GM19395 (cell line): ENCODE data around the gene EML1.
"Not testable (repeated sequence)": the region's sequence is repeated elsewhere in the genome, so short reads cannot be mapped to it uniquely, and the experiment has no call there.

Experiments used
- ATAC-seq: cut with Tn5 transposase; IDR thresholded peaks from one replicate; pipeline ENCODE4 v1.9.1; 2021; ENCODE audit warnings: mild to moderate bottlenecking, moderate library complexity; ENCODE audit not compliant: unreplicated experiment

EML1 gene

DNA sequence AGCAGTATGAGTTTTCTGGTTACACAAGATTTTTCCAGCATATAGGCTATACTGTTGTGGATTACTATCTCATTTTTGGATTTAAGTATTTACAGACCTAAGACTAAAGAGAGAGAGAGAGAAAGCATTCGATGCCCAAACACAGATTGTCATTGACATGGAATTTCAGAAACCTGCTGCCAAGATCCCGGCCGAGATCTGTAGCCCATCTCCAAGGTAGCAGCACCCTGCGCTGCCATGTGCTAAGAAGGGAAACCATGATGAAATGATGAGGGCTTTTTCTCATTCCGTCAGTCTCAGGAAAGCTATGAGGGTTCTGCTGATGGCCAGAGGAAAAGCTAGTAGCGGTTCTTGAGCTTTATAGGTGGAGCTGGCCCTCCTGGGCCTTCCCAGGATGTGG lies 136.4 kb downstream of the EML1 start:
- no peak for ATAC-seq

DNA sequence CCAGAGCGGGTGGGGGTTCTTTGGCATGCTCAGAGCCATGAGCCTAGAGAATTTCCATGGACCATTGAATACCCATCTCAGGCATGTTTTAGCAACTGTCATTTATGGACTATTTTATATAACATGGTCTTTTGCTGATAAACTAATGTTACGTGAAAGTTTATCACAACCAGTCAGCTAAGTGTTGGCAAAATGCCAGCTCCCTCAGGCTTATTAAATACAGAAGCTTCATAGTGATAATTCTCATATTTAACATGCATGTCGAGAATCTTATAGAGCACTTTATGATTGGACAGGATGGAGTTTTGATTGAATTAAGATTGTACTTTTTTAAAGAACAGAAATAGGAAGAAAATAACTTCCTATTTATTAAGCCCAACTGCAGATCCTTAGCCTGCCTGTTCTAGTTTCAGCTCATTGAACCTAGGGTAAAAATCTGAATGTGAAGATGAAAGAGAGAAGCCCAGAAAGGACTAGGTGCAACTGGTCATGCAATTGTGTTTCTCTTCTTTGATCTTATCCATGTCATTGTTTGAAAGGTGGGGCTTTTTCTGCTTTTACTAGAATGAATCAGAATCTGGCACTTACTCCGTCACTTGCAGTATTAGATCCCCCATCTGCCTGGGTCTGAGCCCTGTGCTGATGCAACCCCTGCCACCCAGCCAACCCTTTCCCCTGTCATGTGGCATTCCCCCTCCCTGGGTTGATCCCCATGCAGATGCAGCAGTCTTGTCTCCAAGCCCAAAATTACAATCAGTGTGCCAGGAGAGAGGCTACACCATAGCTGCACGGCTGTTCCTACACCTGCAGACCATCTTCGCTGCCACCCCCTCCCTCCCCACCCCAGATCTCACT lies 137.4 kb downstream of the EML1 start:
- ATAC-seq: peak; percentile 86

DNA sequence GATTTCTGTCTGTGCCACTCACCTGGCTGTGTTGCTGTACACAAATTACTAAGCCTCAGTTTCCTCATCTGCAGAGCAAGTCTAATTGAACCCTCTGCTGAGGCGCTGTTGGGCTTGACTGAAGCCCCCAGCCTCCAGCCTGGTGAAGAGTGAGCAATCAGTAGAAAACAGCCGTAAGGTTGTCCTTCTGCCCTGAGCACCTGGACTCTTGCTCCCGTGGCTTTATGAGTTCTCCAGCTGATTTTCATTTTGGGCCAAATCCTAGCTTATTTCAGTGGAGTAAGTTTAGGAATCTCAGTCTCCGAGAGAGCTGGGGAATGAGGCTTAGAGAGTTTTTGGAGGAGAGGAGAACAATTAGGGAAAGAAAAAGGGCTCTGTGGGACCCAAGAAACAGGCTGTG lies 138.1 kb downstream of the EML1 start:
- no peak for ATAC-seq

DNA sequence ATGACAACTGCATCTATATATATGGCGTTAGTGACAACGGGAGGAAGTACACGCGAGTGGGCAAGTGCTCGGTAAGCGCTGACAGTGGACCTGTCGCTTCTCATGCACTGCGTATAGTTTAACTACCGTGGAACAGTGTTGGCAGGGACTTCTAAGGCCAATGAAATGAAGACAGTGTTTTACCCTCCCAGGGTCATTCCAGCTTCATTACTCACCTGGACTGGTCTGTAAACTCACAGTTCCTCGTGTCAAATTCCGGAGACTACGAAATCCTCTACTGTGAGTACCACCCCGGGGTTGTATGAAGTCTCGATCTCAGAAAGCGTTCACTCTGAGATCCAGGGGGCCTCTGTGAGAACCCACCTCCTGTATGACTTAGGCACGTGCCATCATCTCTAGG lies 142.8 kb downstream of the EML1 start:
- no peak for ATAC-seq

DNA sequence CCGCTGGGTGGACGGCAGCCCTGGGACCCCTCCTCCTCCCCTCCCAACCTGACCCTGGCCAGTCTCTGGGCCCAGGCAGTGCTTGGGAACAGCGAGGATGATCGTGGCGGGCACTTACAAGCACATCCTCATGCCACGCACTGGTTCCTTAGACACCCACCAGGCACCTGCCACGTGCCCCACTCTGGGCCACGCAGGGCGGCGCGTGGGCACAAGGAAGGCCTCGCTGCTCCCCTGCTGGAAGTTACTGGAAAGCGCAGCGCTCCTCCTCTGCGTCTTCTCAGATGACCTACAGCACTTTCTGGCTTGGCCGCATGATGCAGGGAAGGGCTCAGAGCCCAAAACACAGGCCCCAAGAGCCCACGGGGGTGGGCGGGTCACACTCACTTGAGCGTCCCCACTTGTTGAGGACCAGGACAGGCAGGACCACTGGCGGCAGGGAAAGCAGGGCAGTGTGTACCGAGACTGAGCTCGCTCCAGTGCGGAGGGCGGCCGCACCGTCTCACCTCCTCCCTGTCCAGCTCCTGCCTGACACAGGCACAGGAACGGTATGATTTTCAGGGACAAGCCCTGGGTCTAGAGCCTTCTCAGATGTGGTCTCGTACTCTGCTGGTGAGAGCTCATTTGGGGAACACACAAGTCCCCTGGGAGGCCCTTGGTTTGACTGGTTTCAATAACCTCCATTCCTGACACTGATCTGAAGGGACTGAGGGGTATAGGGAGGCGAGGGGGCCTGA lies 143.7 kb downstream of the EML1 start:
- ATAC-seq: no peak

DNA sequence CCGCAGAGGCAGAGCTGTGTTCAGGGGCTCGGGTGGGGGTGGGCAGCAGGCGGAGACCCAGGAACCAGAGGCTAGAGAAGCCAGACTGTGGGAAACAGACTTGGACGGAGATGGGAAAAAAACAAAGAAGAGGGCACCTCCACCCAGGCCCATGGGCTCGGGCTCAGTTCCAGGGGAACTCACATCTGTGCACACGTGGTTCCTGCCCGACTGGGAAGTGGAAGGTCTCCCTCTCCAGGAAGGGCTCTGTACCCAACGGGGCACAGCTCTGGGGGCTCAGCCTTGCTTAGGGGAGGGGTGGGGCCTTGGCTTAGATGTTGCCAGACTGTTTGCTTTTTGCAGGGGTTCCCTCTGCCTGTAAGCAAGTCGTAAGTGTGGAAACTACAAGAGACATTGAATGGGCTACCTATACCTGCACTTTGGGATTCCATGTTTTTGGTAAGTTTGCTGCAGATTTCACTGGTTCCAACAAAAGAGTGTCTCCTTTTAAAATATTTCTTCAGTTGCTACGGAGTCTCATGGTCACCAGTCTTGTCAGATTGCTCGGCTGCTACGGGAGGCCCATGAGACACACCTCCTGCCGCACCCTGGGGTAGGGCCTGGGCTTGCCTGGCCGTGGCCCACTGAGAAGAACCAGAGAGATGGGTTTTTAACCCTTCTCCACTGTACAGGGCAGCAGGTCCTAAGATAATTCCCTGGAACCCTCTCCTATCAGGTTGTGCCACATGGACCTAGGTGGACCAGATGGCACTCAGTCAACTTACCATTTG lies 144.4 kb downstream of the EML1 start:
- ATAC-seq: no peak

DNA sequence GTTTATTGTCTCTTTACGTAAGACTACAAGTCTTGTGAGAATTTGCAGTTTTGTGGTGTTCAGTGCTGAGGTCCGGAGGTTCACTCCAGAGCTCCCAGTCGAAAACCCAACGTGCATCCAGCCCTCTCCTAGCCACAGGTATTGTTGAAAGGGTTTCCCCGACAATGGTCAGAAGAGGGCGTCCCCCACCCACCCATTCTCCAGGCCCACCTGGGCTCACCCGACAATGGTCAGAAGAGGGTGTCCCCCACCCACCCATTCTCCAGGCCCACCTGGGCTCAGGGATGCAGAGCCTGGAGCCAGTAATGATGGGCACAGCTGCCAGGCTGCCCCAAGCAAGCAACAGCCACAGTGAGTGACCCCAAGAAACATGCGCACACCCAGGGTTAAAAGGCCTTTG lies 145.2 kb downstream of the EML1 start:
- no peak for ATAC-seq

DNA sequence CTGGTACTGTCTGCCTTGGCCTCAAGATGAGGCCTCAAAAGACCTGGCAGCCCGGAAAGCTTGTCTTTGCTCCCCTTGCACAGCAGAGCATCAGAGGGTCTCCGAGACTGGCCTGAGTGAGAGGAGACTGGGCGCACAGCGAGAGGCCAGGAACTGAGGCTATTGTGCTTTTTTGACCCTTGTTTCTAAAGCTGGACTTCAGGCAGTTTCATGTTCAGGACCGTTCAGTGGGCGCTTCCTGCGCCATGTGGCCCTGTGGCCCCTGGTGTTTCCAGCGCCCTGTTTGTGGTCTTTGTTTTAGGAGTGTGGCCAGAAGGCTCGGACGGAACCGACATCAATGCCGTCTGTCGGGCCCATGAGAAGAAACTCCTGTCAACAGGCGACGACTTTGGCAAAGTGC lies 145.7 kb downstream of the EML1 start:
- ATAC-seq: no peak

DNA sequence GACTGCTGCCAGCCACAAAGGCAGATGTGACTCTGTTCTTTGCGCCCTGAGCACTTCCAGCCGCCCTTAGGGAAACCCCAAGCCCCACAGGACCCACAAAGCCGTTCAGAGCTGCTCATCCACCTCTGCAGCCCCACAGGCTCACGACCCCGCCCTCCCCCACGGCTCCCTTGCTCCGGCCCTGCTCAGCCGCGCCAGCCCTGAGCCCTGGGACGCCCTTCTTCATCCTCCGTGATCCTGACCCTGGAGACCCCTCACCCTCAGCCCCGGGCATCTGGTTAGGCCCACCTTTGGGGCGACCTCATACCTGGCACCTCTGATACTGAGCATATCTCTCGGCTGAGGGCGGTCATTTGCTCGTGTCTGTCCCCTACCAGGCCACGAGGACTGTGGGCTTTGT lies 146.2 kb downstream of the EML1 start:
- ATAC-seq: no peak

DNA sequence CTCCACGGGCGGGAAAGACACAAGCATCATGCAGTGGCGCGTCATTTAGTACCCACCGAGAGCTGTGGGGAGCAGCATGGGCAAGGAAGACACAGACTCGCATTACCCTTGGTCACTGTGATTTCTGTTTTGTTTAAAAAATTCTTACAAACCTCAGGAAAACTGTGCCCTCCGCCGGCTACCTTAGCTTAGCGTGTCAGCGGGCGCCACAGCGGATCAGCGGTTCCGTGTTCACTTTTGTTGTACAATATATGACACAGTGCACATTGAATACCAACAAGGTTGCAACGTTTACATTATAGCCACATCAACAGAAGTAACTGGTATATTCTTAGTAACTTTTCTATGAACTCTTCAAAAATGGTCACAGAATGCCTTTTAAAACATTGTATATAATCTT lies 146.9 kb downstream of the EML1 start:
- no peak for ATAC-seq

DNA sequence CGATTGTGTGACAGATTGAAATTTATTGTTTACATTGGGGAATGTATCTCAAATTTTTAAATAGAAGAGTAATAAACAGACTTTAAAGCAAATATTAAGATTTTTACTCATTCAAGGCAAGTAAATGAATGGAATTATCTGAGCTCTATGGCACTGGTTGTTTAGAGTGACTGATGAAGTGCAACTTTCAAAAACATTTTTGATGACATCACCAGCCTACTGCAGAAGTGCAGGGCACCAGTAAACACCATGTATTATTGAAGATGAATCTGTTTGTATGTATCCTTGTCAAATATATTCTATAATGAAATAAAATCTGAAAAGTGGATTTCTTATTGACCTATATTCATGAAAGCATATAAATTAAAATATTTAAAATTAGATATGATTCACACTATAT lies 148.0 kb downstream of the EML1 start:
- no peak for ATAC-seq

DNA sequence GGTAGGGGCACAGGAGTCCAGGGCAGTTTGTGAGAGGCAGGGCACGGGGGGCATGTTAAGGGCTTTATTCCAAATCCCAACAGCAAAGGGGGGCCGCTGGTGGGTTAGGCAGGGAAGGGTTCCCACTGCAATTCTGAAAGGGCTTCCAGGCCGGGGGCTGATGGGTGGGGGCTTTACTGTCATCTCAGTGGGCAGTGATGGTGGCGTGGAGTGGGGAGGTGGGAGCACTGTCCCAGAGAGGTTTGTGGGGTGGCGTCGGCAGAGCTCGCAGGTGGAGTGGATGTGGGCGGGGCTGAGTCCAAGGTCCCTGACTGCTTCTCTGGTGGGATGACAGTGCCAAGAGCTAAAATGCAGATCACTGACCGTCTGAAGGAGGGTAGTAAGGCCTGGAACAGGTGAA lies 150.4 kb downstream of the EML1 start:
- ATAC-seq: no peak

DNA sequence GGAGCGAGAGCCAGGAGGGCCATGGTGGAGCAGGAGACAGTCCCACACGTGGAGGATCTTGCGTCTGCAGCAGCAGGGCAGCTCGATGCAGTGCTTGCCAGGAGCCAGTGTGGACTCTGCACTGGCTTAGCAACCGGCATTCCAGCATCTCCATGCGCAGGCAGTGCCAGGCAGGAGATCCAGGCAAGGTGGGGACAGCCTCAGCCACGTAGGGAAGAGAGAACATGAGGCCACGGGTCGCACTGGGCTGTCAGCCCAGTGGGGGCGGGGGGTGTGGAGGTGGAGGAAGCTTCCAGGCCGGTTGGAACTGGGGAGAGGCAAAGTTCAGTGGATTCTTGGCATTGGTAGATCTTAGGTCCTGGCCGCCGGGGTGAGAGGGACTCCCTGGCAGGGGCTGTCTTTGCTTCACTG lies 151.0 kb downstream of the EML1 start:
- no peak for ATAC-seq

DNA sequence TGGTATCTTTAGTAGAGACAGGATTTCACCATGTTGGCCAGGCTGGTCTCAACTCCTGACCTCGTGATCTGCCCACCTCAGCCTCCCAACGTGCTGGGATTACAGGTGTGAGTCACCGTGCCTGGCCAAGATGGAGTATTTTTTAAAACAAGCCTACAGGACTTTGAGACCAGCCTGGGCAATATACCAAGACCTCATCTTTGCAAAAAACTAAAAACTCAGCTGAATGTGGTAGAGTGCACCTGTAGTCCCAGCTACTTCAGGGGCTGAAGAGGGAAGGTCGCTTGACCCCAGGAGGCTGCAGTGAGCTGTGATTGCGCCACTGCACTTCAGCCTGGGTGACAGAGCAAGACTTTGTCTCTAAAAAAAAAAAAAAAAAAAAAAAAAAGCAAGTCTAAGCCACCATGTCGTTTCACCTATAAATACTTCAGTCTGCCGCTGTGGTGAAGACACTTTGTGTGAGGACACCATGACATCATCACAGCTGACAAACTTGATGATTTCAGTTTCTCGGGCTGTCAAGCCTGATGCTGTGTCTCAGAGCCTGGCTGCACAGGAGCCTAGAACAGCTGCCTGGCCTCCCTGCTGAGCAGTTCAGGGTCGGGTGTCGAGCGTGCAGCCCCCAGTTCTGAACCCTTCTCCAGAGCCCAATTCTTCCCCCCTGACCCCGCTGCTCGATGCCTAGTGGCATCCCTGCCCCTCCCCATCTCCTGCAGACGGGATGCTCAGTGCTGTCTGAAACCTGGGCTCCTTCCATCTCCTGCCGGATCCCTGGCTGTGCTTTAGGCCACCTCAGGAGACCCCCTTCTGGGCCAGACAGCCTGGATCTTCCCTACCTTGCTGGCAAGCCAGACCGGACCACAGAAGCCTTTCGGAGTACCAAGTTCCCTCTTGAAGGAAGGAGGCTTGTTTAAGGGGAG lies 152.8 kb downstream of the EML1 start:
- ATAC-seq: no peak

DNA sequence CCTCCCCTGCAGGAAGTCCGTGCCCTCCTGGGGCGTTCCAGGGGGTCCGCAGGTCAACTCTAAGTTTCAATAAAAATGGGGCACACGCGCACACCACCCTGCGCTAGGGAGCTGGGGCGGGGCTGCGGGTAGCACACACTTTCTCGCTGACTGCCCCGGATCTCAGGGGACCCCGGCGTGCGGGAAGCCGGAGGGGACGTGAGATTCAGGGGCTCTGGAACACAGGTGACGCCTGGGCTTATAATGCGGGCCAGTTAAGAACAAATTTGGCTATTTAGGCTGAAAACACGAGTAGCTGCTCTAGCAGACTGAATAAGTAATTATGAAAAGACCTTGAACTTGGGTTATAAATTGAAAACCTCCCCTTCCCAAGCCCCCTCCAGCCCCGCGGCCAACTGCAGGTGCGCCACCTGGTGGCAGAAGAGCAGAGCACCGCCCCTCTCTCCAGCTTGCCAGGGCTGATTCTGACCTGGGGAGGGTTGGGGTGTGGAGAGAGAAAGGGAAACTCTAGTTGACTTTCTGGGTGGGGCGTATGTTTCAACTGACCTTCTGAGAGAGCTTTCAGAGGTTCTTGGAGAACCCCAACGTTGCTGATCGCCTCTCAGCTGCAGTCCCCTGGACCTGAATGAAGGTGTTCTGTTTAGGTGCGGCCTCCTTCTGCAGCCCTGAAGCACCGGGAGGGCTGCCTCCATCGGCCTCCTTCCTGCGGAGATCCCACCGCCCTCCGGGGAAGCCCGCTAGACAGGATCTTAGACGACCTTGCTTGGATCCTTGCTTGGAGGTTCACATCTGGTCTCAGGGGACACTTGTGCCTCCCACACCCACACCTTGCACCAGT lies 153.7 kb downstream of the EML1 start:
- ATAC-seq: peak; percentile 63

DNA sequence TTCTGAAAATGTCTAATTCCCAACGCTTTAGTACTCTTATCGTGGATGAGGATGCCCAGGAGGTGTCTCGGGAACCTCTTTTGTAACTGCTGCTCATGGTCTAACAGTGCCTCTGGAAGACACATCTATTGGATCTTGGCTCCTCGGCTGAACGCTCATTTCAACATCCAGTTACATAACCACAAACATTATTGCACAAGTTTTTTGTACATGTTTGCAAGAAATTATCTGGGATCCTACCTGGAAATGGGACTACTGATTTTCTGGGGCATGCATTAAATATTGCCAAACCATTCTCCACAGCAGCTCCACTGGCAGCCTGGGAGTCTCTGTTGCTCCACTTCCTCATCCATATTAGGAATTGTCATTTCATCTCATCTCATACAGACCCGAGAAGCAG lies 154.5 kb downstream of the EML1 start:
- ATAC-seq: no peak

DNA sequence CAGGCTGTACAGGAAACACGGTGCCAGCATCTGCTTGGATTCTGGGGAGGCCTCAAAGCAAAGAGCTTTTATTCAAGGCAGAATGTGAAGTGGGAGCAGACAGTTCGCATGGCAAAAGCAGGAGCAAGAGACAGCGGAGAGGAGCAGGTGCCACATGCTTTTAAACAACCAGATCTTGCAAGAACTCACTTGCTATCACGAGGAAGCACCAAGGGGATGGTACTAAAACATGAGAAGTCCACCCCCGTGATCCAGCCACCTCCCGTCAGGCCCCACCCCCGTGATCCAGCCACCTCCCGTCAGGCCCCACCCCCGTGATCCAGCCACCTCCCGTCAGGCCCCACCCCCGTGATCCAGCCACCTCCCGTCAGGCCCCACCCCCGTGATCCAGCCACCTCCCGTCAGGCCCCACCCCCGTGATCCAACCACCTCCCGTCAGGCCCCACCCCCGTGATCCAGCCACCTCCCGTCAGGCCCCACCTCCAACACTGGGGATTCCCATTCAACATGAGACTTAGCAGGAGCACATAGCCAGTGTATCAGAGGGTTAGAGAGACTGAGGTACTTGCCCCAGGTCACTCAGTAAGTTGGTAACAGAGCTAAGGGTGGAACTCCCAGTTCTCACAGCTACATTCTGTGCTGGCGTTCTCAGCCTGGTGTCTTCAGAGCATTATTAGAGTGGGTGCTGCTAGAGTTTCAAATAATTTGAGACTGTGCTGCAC lies 156.0 kb downstream of the EML1 start:
- ATAC-seq: not testable (repeated sequence)

DNA sequence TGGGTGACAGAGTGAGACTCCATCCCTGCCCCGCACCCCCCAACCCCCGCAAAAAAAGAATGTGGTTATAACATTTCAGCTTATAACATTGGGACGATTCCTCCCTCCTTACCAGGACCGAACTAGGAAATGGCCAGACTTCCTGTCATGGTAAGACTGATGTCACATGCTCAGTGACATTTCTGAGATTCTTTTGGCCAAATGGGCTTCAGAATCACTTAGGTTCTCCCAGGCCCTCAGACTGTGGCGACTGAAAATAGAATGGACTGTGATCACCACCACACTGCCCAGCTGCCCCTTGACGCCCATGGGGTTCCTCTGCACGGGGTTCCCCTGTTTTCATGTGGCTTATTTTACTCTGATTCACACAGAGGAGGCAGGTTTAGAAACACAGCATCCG lies 157.0 kb downstream of the EML1 start:
- no peak for ATAC-seq

DNA sequence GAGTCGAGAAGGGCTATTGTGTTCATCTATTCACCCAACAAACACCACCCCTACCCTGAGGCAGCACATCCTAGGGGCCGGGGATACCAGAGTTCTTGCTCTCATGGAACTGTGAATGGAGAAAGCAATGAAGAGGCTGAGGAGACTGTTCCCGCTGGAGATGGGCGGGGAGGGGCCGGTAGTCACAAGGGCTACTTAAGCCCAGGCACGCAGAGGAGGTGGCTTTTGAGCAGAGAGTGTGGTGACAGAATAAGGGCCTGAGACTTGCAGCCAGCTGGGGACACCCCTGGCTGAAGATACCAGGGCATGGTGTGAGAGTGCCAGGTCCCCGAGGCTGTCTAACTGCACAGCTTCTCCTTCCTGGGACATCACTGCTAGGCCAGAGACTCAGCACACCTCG lies 157.9 kb downstream of the EML1 start:
- ATAC-seq: no peak
